ENCODE results near the gene AHDC1. TPM values are rescaled to one million over a fixed set of nuclear protein-coding genes. Genes with fewer than 3 reads are reported as not detected.

The AHDC1 gene
- total RNA-seq, 1 donor from 2014 or later, result 7.0 TPM

- Histone ChIP-seq H3K4me3 (no peak overlapping the region), H3K79me2 (ENCODE audit: low read depth) (peaks cover 85% of the 10 kb centered on the region), H3F3A (ENCODE audit: low read depth) (peaks cover 70% of the 10 kb centered on the region), H3K27me3 (no peaks in the 10 kb centered on the region), H4K20me1 (ENCODE audit: low read depth) (peaks cover 97% of the 10 kb centered on the region), H3K27ac (peak overlapping the region; percentile 86), H2AFZ (replicated peaks) (no peak overlapping the region), H3K4me1 (peaks cover 77% of the 10 kb centered on the region), H3K9me3 (ENCODE audit: low read depth) (no peaks in the 10 kb centered on the region), H3K4me2 (peak overlapping the region; percentile 61), H3K9ac (no peak overlapping the region), H3K36me3 (no peaks in the 10 kb centered on the region)
- H3K4me3 Mint-ChIP-seq, result peak overlapping the region; percentile 57
- no peak for DNase-seq (ENCODE audit: low spot score)
- TF ChIP-seq CTCF (IDR thresholded peaks at IDR 0.05), result no peak
- no peak for TF ChIP-seq EZH2 (IDR thresholded peaks at IDR 0.05)
- TF ChIP-seq EZH2phosphoT487 (IDR thresholded peaks at IDR 0.05), result no peak
- peak overlapping the region; percentile 93 for H3K27ac Mint-ChIP-seq
- H3K9me3 Mint-ChIP-seq, result no peaks in the 10 kb centered on the region
- peaks cover 1% of the 10 kb centered on the region for H3K36me3 Mint-ChIP-seq
- H3K27me3 Mint-ChIP-seq (ENCODE audit: insufficient read depth, low read depth), result peaks cover 6% of the 10 kb centered on the region
- H3K4me1 Mint-ChIP-seq, result peaks cover 91% of the 10 kb centered on the region
Measured at GRCh38 chr1:27562534-27563340, 41.2 kb downstream of the AHDC1 start.

GRCh38 chr1:27562021-27562420, 41.9 kb downstream of the AHDC1 start:
- Histone ChIP-seq H3K27me3 (no peaks in the 10 kb centered on the region), H3K9ac (no peak overlapping the region), H3K4me2 (peak overlapping the region; percentile 61)

GRCh38 chr1:27561124-27561899, 42.6 kb downstream of the AHDC1 start:
- peaks cover 80% of the 10 kb centered on the region for H3K4me1 ChIP-seq

More at GRCh38 chr1:27562021-27562420, 41.9 kb downstream of the AHDC1 start:
- DNase-seq (ENCODE audit: low spot score), result peak; percentile 33
- H3K36me3 Mint-ChIP-seq, result peaks cover 4% of the 10 kb centered on the region
- TF ChIP-seq EZH2 (IDR thresholded peaks at IDR 0.05) (no peak), CTCF (IDR thresholded peaks at IDR 0.05) (no peak)
- H3F3A ChIP-seq (ENCODE audit: low read depth), result peaks cover 70% of the 10 kb centered on the region
- peak overlapping the region; percentile 93 for H3K27ac Mint-ChIP-seq
- H2AFZ ChIP-seq (replicated peaks), result no peak overlapping the region
- peaks cover 91% of the 10 kb centered on the region for H3K4me1 Mint-ChIP-seq
- H3K9me3 Mint-ChIP-seq, result no peaks in the 10 kb centered on the region
- no peaks in the 10 kb centered on the region for H3K9me3 ChIP-seq (ENCODE audit: low read depth)
- H3K36me3 ChIP-seq, result no peaks in the 10 kb centered on the region
- no peak overlapping the region for H3K4me3 ChIP-seq
- peaks cover 83% of the 10 kb centered on the region for H3K79me2 ChIP-seq (ENCODE audit: low read depth)
- peaks cover 100% of the 10 kb centered on the region for H4K20me1 ChIP-seq (ENCODE audit: low read depth)
- H3K27ac ChIP-seq, result peak overlapping the region; percentile 86
- H3K4me3 Mint-ChIP-seq, result peak overlapping the region; percentile 57
- peaks cover 80% of the 10 kb centered on the region for H3K4me1 ChIP-seq
- H3K27me3 Mint-ChIP-seq (ENCODE audit: insufficient read depth, low read depth), result peaks cover 6% of the 10 kb centered on the region

More at GRCh38 chr1:27561124-27561899, 42.6 kb downstream of the AHDC1 start:
- Mint-ChIP-seq H3K9me3 (no peaks in the 10 kb centered on the region), H3K4me3 (peak overlapping the region; percentile 36), H3K36me3 (peaks cover 7% of the 10 kb centered on the region), H3K4me1 (peaks cover 90% of the 10 kb centered on the region), H3K27ac (peak overlapping the region; percentile 62), H3K27me3 (ENCODE audit: insufficient read depth, low read depth) (peaks cover 5% of the 10 kb centered on the region)
- no peak overlapping the region for H3K4me3 ChIP-seq
- H3K27me3 ChIP-seq, result no peaks in the 10 kb centered on the region
- peaks cover 100% of the 10 kb centered on the region for H4K20me1 ChIP-seq (ENCODE audit: low read depth)
- H3K9ac ChIP-seq, result no peak overlapping the region
- no peaks in the 10 kb centered on the region for H3K36me3 ChIP-seq
- TF ChIP-seq CTCF (IDR thresholded peaks at IDR 0.05) (no peak), EZH2 (IDR thresholded peaks at IDR 0.05) (no peak), EZH2phosphoT487 (IDR thresholded peaks at IDR 0.05) (no peak)
- H2AFZ ChIP-seq (replicated peaks), result no peak overlapping the region
- H3K27ac ChIP-seq, result peak overlapping the region; percentile 86
- H3K9me3 ChIP-seq (ENCODE audit: low read depth), result no peaks in the 10 kb centered on the region
- peak; percentile 16 for DNase-seq (ENCODE audit: low spot score)
- peaks cover 87% of the 10 kb centered on the region for H3K79me2 ChIP-seq (ENCODE audit: low read depth)
- peak overlapping the region; percentile 61 for H3K4me2 ChIP-seq
- peaks cover 64% of the 10 kb centered on the region for H3F3A ChIP-seq (ENCODE audit: low read depth)

Data from neural progenitor cell (in vitro differentiated cells).